ENCODE measurements around the gene FLRT2.

Gene FLRT2

GRCh38 chr14:85536833-85537190 lies 6.9 kb downstream of the FLRT2 start:
- no peak for TF ChIP-seq CTCF (conservative IDR thresholded peaks at IDR 0.05; ENCODE audit: low read depth)
- DNase-seq (ENCODE audit: low spot score): no peak
- ChIA-PET CTCF (interaction anchor here (0.6 kb wide), 1 partner anchor 730 kb away, joined by 3 read pairs; no protein-coding TSS in a partner anchor), POLR2A (ENCODE audit: low non-redundant PET) (no interaction called here)
- H3K27ac ChIP-seq: no peak overlapping the region

GRCh38 chr14:85537526-85537925 lies 7.6 kb downstream of the FLRT2 start:
- CTCF ChIA-PET: interaction anchor here (0.6 kb wide), 1 partner anchor 992 kb away, joined by 3 read pairs; no protein-coding TSS in a partner anchor
- no peak for DNase-seq (ENCODE audit: low spot score)
- POLR2A ChIA-PET (ENCODE audit: low non-redundant PET): no interaction called here
- no peak for TF ChIP-seq CTCF (conservative IDR thresholded peaks at IDR 0.05; ENCODE audit: low read depth)
- H3K27ac ChIP-seq: no peak overlapping the region

- POLR2A ChIA-PET (ENCODE audit: low non-redundant PET): no interaction called here
- CTCF ChIA-PET: interaction anchor here (0.7 kb wide), 1 partner anchor 259 kb away, joined by 3 read pairs; no protein-coding TSS in a partner anchor
- no peak overlapping the region for H3K27ac ChIP-seq
- no peak for TF ChIP-seq CTCF (conservative IDR thresholded peaks at IDR 0.05; ENCODE audit: low read depth)
- DNase-seq (ENCODE audit: low spot score): no peak
These were observed 8.7 kb downstream of the FLRT2 start for GRCh38 chr14:85538636-85539035.

- TF ChIP-seq CTCF (conservative IDR thresholded peaks at IDR 0.05; ENCODE audit: low read depth): no peak
- no peak overlapping the region for H3K27ac ChIP-seq
- DNase-seq (ENCODE audit: low spot score): no peak
- CTCF ChIA-PET: no interaction called here
- POLR2A ChIA-PET (ENCODE audit: low non-redundant PET): no interaction called here
These were observed 9.6 kb downstream of the FLRT2 start for GRCh38 chr14:85539510-85539909.

GRCh38 chr14:85542623-85543022 lies 12.7 kb downstream of the FLRT2 start:
- CTCF ChIA-PET: interaction anchor here (0.5 kb wide), 1 partner anchor 34 kb away, joined by 4 read pairs; no protein-coding TSS in a partner anchor
- POLR2A ChIA-PET (ENCODE audit: low non-redundant PET): no interaction called here
- no peak for TF ChIP-seq CTCF (conservative IDR thresholded peaks at IDR 0.05; ENCODE audit: low read depth)

GRCh38 chr14:85545738-85546137 lies 15.8 kb downstream of the FLRT2 start:
- POLR2A ChIA-PET (ENCODE audit: low non-redundant PET): no interaction called here
- no peak for DNase-seq (ENCODE audit: low spot score)
- CTCF ChIA-PET: no interaction called here
- H3K27ac ChIP-seq: no peak overlapping the region
- no peak for TF ChIP-seq CTCF (conservative IDR thresholded peaks at IDR 0.05; ENCODE audit: low read depth)

More at GRCh38 chr14:85542623-85543022, 12.7 kb downstream of the FLRT2 start:
- DNase-seq (ENCODE audit: low spot score): no peak
- H3K27ac ChIP-seq: no peak overlapping the region

GRCh38 chr14:85546390-85546789 lies 16.4 kb downstream of the FLRT2 start:
- POLR2A ChIA-PET (ENCODE audit: low non-redundant PET): no interaction called here
- TF ChIP-seq CTCF (conservative IDR thresholded peaks at IDR 0.05; ENCODE audit: low read depth): no peak
- no peak for DNase-seq (ENCODE audit: low spot score)
- CTCF ChIA-PET: interaction anchor here (0.6 kb wide), 2 partner anchors 16 to 66 kb away, joined by 3 read pairs; no protein-coding TSS in a partner anchor
- no peak overlapping the region for H3K27ac ChIP-seq
